ENCODE data around the gene ZFYVE28. TPM values are rescaled to one million over a fixed set of nuclear protein-coding genes. Genes with fewer than 3 reads are reported as not detected.

Gene ZFYVE28
- total RNA-seq, 3 donors from 2014 or later, result 32.4 to 56.4 (median 42.9) TPM

DNA sequence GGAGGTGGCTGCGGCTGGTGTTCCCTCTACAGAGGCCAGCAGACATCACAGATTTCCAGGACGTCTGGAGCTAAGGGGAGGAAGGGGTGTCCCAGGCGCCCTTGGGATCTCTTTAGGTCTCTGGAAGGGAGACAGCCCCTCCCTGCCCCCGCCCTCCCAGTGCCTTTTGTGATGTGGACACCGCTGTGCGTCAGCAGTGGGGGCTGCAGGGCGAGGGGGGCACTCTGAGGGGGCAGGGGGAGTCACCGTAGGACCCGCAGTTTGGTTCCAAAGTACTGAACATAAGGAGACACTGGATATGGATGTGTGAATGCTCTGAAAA lies 130.9 kb downstream of the ZFYVE28 start:
- no peaks in the 10 kb centered on the region for H3K36me3 ChIP-seq (ENCODE audit: low read depth)
- no peaks in the 10 kb centered on the region for H3K4me1 ChIP-seq (ENCODE audit: low read depth)
- no peak overlapping the region for H3K4me3 ChIP-seq
- intact Hi-C loops (cut with DNase I, micrococcal nuclease), result no loop called here
- DNase-seq (peak in 2 of 3 donors; percentile 16 to 28), ATAC-seq (no peak)
- H3K9me3 ChIP-seq, result no peaks in the 10 kb centered on the region
- TF ChIP-seq, protein P1, sequence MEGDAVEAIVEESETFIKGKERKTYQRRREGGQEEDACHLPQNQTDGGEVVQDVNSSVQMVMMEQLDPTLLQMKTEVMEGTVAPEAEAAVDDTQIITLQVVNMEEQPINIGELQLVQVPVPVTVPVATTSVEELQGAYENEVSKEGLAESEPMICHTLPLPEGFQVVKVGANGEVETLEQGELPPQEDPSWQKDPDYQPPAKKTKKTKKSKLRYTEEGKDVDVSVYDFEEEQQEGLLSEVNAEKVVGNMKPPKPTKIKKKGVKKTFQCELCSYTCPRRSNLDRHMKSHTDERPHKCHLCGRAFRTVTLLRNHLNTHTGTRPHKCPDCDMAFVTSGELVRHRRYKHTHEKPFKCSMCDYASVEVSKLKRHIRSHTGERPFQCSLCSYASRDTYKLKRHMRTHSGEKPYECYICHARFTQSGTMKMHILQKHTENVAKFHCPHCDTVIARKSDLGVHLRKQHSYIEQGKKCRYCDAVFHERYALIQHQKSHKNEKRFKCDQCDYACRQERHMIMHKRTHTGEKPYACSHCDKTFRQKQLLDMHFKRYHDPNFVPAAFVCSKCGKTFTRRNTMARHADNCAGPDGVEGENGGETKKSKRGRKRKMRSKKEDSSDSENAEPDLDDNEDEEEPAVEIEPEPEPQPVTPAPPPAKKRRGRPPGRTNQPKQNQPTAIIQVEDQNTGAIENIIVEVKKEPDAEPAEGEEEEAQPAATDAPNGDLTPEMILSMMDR (IDR thresholded peaks at IDR 0.05), result no peak

DNA sequence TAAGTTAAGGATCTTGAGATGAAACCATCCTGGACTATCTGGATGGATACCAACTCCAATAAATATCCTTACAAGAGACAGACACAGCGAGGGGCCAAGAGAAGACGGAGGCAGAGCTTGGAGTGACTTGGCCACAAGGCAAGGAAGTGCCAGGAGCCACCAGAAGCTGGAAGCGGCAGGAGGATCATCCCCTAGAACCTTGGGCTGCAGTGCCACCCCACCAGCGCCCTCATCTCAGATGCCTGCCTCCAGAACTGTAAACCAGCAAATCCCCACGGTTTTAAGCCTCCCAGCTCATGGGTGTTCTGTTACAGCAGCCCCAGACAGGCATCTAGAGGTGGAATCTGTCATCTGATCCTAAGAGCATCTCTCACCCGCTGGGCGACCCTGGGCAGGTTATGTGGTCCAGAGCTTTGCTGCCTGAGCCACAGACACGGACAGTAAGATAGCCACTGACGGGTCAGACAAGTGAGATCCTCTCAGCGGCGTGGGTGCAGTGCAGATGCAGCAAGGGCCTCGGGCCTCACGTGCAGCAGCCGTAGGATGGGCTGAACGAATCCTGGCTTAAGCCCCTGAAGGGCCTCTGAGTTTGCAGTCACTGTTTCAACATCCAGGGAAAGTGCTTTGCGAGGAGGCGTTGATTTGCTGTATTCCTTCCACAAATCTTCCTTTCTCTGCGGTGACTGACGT lies 131.4 kb downstream of the ZFYVE28 start:
- DNase-seq, result peak in 1 of 3 donors; percentile 31

DNA sequence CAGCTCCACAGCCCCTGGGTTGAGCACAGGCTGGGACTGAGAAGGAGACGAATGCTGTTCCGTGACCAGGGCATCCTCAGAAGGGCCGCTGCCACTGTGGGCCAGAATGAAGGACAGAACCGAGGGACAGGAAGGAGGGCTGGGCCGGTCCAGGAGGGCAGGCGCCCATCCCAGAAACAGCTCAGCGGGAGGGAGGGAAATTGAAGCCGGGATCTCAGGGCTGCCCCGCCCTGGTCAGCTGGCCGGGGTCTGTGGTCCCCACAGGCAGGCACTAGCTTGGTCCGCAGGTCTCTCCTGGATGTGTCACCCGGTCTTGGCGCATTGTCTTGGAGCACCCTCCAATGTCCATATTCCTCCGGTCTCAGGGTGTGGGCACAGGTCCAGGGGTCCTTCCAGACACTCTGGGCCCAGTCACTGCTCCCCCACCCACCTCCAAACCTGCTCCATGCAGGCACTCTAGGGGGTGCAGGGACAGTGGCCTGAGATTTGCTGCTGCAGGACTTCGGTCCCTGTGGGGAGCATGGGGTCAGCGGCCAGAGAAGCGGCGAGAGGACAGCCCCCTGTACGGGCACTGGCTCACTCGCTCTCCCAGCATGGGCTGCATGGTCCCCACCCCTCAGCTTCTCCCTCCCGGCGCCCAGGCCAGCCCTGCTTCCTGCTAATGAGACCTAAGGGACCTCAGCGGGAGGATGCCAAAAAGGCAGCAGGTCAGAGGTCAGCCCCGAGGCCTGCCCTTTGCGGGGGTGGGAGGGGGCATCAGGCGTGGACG lies 132.6 kb downstream of the ZFYVE28 start:
- Histone ChIP-seq H3K4me1 (ENCODE audit: low read depth) (no peaks in the 10 kb centered on the region), H3K9me3 (no peaks in the 10 kb centered on the region), H3K4me3 (no peak overlapping the region), H3K36me3 (ENCODE audit: low read depth) (no peaks in the 10 kb centered on the region)
- no peak for ATAC-seq
- DNase-seq, result peak in 2 of 3 donors; percentile 14 to 46
- intact Hi-C loops (cut with DNase I, micrococcal nuclease), result no loop called here
- TF ChIP-seq, protein P1 (IDR thresholded peaks at IDR 0.05), result no peak

More for the DNA sequence above, 131.4 kb downstream of the ZFYVE28 start:
- no peaks in the 10 kb centered on the region for H3K4me1 ChIP-seq (ENCODE audit: low read depth)
- TF ChIP-seq, protein P1 (IDR thresholded peaks at IDR 0.05), result no peak
- H3K36me3 ChIP-seq (ENCODE audit: low read depth), result no peaks in the 10 kb centered on the region
- H3K4me3 ChIP-seq, result no peak overlapping the region
- no peaks in the 10 kb centered on the region for H3K9me3 ChIP-seq
- no peak for ATAC-seq
- intact Hi-C loops (cut with DNase I, micrococcal nuclease), result no loop called here

DNA sequence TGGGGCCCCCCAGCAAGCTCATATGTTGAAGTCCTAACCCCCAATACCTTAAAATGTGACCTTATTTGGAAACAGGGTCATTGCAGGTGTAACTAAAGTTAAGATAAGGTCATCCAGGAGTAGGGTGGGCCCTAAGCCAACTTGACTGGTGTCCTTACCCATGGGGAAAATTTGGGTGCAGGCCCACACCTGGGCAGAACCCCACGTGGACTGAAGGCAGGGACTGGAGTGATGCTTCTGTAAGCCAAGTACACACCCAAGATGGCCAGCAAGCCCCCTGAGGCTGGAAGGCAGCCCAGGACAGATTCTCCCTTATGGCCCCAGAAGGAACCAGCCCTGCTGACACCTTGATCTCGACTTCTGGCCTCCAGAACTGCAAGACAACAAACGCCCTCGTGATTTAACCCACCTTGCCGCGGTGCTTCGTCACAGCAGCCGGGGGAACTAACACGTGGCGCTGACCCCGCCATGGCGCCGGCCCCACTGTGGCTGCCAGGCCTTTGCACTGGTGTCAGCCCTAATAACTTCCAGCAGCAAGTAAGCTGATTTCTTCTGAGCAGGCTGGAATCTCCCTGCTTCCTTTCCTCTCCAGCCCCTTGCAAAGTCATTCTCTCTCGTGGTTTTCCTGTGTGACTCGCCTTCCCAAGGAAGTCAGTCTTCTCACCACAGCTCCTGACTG lies 133.4 kb downstream of the ZFYVE28 start:
- ATAC-seq, result no peak
- TF ChIP-seq, protein P1 (IDR thresholded peaks at IDR 0.05), result no peak

DNA sequence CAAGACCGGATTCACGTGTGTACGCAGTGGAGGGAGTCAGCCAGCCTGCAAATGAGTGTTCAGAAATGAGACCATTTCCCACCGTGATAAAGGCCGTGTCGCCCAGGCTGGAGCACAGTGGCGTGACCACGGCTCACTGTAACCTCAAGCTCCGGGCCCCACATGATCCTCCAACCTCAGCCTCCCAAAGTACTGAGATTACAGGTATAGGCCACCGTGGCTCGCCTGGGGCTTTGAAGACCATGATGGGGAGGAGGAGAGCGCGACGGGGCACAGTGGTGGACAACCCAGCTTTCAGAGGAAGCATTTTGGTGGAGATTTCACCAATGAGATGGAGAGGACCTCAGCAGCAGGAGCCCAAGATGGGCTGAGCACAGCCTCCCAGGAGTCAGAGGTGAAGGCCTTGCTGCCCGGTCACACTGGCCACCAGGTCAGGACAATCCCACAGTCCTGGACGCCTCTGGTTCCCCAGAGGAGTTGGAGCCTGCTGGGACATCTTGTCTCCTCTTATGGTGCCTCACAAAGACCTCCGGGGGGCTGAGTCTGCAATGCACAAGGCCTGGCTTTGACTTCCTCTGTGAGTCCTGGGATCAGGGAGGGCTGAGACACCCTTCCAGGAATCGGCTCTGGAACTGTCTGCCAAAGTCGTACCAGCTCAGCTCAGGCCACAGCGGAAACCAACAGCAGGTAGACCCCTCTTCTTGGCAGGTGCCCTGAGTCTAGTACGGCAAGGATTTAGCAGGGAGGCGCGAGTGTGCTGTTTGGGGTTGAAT lies 134.1 kb downstream of the ZFYVE28 start:
- Histone ChIP-seq H3K9me3 (no peaks in the 10 kb centered on the region), H3K4me3 (no peak overlapping the region), H3K36me3 (ENCODE audit: low read depth) (no peaks in the 10 kb centered on the region), H3K4me1 (ENCODE audit: low read depth) (no peaks in the 10 kb centered on the region)
- TF ChIP-seq, protein P1 (IDR thresholded peaks at IDR 0.05), result no peak
- intact Hi-C loops (cut with DNase I, micrococcal nuclease), result no loop called here
- DNase-seq (peak in 2 of 3 donors; percentile 17 to 30), ATAC-seq (no peak)

More for the DNA sequence above, 133.4 kb downstream of the ZFYVE28 start:
- peak in 1 of 3 donors; percentile 24 for DNase-seq
- no peaks in the 10 kb centered on the region for H3K4me1 ChIP-seq (ENCODE audit: low read depth)
- H3K36me3 ChIP-seq (ENCODE audit: low read depth), result no peaks in the 10 kb centered on the region
- H3K9me3 ChIP-seq, result no peaks in the 10 kb centered on the region
- H3K4me3 ChIP-seq, result no peak overlapping the region
- intact Hi-C loops (cut with DNase I, micrococcal nuclease), result no loop called here

All from mucosa of descending colon (tissue), 3 donors.